ENCODE measurements around the gene BOLA1. TPM values are rescaled to one million over a fixed set of nuclear protein-coding genes. Genes with fewer than 3 reads are reported as not detected.

The BOLA1 gene
- total RNA-seq, 1 experiment from 2014 or later = 6.0 TPM

DNA sequence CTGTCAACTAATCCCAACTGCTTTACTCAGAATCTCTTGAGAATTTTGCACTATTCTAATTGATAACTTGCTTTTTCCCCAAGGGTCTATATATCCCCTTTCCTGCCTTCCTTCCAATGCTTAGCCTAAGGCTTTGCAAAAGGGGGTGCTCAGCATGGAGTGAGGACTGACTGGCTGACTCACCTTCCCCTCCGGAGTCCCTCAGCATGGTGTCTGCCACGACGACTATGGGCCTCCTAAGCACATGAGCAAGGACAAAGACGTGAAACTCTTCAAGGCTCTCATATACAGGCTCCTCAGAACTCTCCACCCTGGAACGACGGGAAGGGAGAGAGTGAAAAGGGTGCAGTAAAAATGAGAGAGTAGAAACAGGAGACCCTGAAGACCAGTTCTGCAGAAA lies 50.5 kb downstream of the BOLA1 start:
- H3K23me2 ChIP-seq (ENCODE audit: insufficient read length, low read depth, low read length, poor library complexity, severe bottlenecking) = no peaks in the 10 kb centered on the region
- no peaks in the 10 kb centered on the region for H4K20me1 ChIP-seq (ENCODE audit: control insufficient read depth, insufficient read depth, insufficient read length)
- no peak overlapping the region for H2BK12ac ChIP-seq (ENCODE audit: insufficient read length, low read depth, low read length)
- no peak overlapping the region for H3T11ph ChIP-seq (ENCODE audit: low read length)
- no peak overlapping the region for H3K56ac ChIP-seq (ENCODE audit: insufficient read length, low read depth, low read length)
- H2AK5ac ChIP-seq (ENCODE audit: insufficient read length, low read length) = no peak overlapping the region
- TF ChIP-seq, protein P1, sequence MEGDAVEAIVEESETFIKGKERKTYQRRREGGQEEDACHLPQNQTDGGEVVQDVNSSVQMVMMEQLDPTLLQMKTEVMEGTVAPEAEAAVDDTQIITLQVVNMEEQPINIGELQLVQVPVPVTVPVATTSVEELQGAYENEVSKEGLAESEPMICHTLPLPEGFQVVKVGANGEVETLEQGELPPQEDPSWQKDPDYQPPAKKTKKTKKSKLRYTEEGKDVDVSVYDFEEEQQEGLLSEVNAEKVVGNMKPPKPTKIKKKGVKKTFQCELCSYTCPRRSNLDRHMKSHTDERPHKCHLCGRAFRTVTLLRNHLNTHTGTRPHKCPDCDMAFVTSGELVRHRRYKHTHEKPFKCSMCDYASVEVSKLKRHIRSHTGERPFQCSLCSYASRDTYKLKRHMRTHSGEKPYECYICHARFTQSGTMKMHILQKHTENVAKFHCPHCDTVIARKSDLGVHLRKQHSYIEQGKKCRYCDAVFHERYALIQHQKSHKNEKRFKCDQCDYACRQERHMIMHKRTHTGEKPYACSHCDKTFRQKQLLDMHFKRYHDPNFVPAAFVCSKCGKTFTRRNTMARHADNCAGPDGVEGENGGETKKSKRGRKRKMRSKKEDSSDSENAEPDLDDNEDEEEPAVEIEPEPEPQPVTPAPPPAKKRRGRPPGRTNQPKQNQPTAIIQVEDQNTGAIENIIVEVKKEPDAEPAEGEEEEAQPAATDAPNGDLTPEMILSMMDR (conservative IDR thresholded peaks at IDR 0.05) = no peak
- H2BK15ac ChIP-seq (ENCODE audit: low read depth, low read length) = no peak overlapping the region
- H3K4me1 Mint-ChIP-seq = peaks cover 0 to 7% of the 10 kb centered on the region in 2 experiments; a peak in 2 of 4 replicates
- H3K79me2 ChIP-seq (ENCODE audit: insufficient read depth, low read length) = no peaks in the 10 kb centered on the region
- no peaks in the 10 kb centered on the region for H3K9me3 ChIP-seq (ENCODE audit: control insufficient read depth, low read depth, low read length)
- no peaks in the 10 kb centered on the region for H3K27me3 Mint-ChIP-seq (ENCODE audit: low read depth)
- H3K9ac ChIP-seq (ENCODE audit: extremely low read depth, insufficient read length, low read length) = no peak overlapping the region
- H3K4ac ChIP-seq (ENCODE audit: low read depth, low read length) = no peak overlapping the region
- H3K18ac ChIP-seq (ENCODE audit: insufficient read length, low read depth, low read length) = no peak overlapping the region
- H4K8ac ChIP-seq (replicated peaks; ENCODE audit: insufficient read length, low read depth, low read length) = no peak overlapping the region
- H3K27ac ChIP-seq (ENCODE audit: insufficient read length, low read depth, low read length) = no peak overlapping the region
- no CpG with 5 or more reads among the region's 6 CpGs for WGBS (ENCODE audit: extremely low coverage, insufficient read length, low lambda C conversion rate)
- H4K5ac ChIP-seq (ENCODE audit: insufficient read length, low read depth, low read length) = no peak overlapping the region
- no peaks in the 10 kb centered on the region for H3K79me1 ChIP-seq (ENCODE audit: insufficient read depth, low read depth, low read length, poor library complexity, severe bottlenecking)
- H3K9me3 Mint-ChIP-seq = peaks cover 3 to 8% of the 10 kb centered on the region in 2 experiments; a peak in 2 of 5 replicates
- no peaks in the 10 kb centered on the region for H3K27me3 ChIP-seq (ENCODE audit: insufficient read depth, low read length)
- no peak overlapping the region for H4K91ac ChIP-seq (ENCODE audit: insufficient read length, low read depth, low read length)
- H2BK120ac ChIP-seq (ENCODE audit: low read depth, low read length, poor library complexity, severe bottlenecking) = no peak overlapping the region
- H3K4me1 ChIP-seq (ENCODE audit: insufficient read depth, low read length) = no peaks in the 10 kb centered on the region
- H2BK20ac ChIP-seq (ENCODE audit: low read depth, low read length, poor library complexity, severe bottlenecking) = no peak overlapping the region
- no peak overlapping the region for H3K14ac ChIP-seq (ENCODE audit: insufficient read depth, low read length)
- H3K23ac ChIP-seq (ENCODE audit: insufficient read length, low read depth, low read length) = no peak overlapping the region
- no peak overlapping the region for H3K4me2 ChIP-seq (ENCODE audit: insufficient read depth, insufficient read length, low read length)
- DNase-seq = no peak
- peaks cover 31 to 70% (median 52%) of the 10 kb centered on the region in 3 experiments for H3K36me3 Mint-ChIP-seq (ENCODE audit: insufficient read depth in 1 of 3, low read depth in 3 of 3)
- no peak overlapping the region for H2AFZ ChIP-seq (ENCODE audit: low read length)
- no peak overlapping the region for H2BK5ac ChIP-seq (ENCODE audit: insufficient read length, low read length)
- H3K27ac Mint-ChIP-seq = peak overlapping the region in 2 of 3 experiments; percentile 48 to 76; a peak in 4 of 7 replicates
- H3K4me3 Mint-ChIP-seq = no peak overlapping the region

Other genes starting within 250 kb of the BOLA1 start
- not detected in 2 replicates for gene FCGR1A, start 116.9 kb upstream of the BOLA1 start, total RNA-seq (2021)
- gene SV2A, start 18.3 kb downstream of the BOLA1 start, total RNA-seq (2021) = 42.4 and 44.4 TPM in 2 replicates
- gene SF3B4, start 28.2 kb downstream of the BOLA1 start, total RNA-seq (2021) = 123 and 127 TPM in 2 replicates
- 3.9 and 4.0 TPM in 2 replicates for gene MTMR11, start 37.3 kb downstream of the BOLA1 start, total RNA-seq (2021)
- gene OTUD7B, start 111.2 kb downstream of the BOLA1 start, total RNA-seq (2021) = 22.5 and 23.5 TPM in 2 replicates
- gene VPS45, start 168.2 kb downstream of the BOLA1 start, total RNA-seq (2021) = 31.8 and 31.9 TPM in 2 replicates

Data from H9 (cell line).